ENCODE data around the gene CARMIL3.
"Not testable (repeated sequence)": the region's sequence is repeated elsewhere in the genome, so short reads cannot be mapped to it uniquely, and the experiment has no call there.

Gene CARMIL3

GRCh38 chr14:24024939-24025418 lies 26.8 kb upstream of the CARMIL3 start:
- not testable (repeated sequence) for DNase-seq (ENCODE audit: low read depth); H3K4me3 ChIP-seq (ENCODE audit: low read depth, low read length)

DNA sequence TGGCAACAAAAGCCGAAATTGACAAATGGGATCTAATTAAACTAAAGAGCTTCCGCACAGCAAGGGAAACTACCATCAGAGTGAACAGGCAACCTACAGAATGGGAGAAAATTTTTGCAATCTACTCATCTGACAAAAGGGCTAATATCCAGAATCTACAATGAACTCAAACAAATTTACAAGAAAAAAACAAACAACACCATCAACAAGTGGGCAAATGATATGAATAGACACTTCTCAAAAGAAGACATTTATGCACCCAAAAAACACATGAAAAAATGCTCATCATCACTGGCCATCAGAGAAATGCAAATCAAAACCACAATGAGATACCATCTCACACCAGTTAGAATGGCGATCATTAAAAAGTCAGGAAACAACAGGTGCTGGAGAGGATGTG lies 22.1 kb upstream of the CARMIL3 start:
- not testable (repeated sequence) for DNase-seq (ENCODE audit: low read depth); H3K4me3 ChIP-seq (ENCODE audit: low read depth, low read length)

GRCh38 chr14:24031331-24031730 lies 20.5 kb upstream of the CARMIL3 start:
- H3K4me3 ChIP-seq (ENCODE audit: low read depth, low read length); DNase-seq (ENCODE audit: low read depth): not testable (repeated sequence)

- no peak overlapping the region for H3K4me3 ChIP-seq (ENCODE audit: low read depth, low read length)
- peak; percentile 79 for DNase-seq (ENCODE audit: low read depth)
- TF ChIP-seq POLR2A (IDR thresholded peaks at IDR 0.05; ENCODE audit: extremely low read depth, insufficient read length): no peak
- TF ChIP-seq, protein P1, sequence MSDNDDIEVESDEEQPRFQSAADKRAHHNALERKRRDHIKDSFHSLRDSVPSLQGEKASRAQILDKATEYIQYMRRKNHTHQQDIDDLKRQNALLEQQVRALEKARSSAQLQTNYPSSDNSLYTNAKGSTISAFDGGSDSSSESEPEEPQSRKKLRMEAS (IDR thresholded peaks at IDR 0.05; ENCODE audit: low read depth, low read length): no peak
- TF ChIP-seq MYC (IDR thresholded peaks at IDR 0.05; ENCODE audit: low read depth, low read length): no peak
- TF ChIP-seq, protein P2, sequence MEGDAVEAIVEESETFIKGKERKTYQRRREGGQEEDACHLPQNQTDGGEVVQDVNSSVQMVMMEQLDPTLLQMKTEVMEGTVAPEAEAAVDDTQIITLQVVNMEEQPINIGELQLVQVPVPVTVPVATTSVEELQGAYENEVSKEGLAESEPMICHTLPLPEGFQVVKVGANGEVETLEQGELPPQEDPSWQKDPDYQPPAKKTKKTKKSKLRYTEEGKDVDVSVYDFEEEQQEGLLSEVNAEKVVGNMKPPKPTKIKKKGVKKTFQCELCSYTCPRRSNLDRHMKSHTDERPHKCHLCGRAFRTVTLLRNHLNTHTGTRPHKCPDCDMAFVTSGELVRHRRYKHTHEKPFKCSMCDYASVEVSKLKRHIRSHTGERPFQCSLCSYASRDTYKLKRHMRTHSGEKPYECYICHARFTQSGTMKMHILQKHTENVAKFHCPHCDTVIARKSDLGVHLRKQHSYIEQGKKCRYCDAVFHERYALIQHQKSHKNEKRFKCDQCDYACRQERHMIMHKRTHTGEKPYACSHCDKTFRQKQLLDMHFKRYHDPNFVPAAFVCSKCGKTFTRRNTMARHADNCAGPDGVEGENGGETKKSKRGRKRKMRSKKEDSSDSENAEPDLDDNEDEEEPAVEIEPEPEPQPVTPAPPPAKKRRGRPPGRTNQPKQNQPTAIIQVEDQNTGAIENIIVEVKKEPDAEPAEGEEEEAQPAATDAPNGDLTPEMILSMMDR (IDR thresholded peaks at IDR 0.05; ENCODE audit: low read depth, low read length): no peak
Observed at GRCh38 chr14:24032727-24033418, 18.9 kb upstream of the CARMIL3 start.

- not testable (repeated sequence) for DNase-seq (ENCODE audit: low read depth)
Observed at GRCh38 chr14:24035769-24036168, 16.0 kb upstream of the CARMIL3 start.

DNA sequence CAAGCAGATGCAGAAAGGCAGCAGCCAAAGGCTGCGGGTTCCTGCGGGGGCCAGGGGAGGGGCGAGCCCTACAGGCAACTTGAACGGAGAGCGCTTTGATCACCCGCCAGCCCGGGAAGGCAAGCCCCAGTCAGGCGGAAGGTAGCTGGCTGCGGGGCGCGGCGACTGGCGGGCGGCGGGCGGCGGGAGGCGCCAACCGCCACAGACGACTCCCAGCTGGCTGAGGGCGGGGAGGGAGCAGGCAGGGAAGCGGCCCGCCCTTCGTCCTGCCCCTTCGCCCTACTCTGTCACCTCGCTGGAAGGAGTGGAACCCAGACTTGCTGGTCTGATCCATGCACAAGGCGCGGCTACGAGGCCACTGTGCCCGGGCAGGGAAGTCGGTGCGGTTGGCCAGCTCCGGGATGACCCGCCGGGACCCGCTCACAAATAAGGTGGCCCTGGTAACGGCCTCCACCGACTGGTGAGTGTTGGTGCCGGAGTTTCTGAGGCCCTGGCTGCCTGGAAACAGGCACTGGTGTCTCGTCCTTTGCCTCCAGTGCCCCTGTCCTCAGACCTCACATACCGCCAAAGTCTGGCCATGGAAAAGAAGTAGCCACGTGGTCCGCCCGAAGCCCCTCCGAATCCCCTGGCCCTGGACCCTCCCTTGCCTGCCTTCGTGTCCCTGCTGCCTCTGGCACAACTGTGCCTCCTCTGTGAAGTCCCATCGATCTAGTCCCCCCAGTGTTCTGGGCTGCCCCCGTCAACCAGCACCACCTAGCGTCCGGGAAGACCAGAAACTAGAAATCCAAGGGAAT lies 15.4 kb upstream of the CARMIL3 start:
- H3K4me3 ChIP-seq (ENCODE audit: low read depth, low read length): peak overlapping the region; percentile 61
- DNase-seq (ENCODE audit: low read depth): peak; percentile 84
- TF ChIP-seq, protein P1 (IDR thresholded peaks at IDR 0.05; ENCODE audit: low read depth, low read length): no peak
- TF ChIP-seq POLR2A (IDR thresholded peaks at IDR 0.05; ENCODE audit: extremely low read depth, insufficient read length) (peak; percentile 54), MYC (IDR thresholded peaks at IDR 0.05; ENCODE audit: low read depth, low read length) (no peak)
- TF ChIP-seq, protein P2 (IDR thresholded peaks at IDR 0.05; ENCODE audit: low read depth, low read length): peak; percentile 80

More at GRCh38 chr14:24035769-24036168, 16.0 kb upstream of the CARMIL3 start:
- not testable (repeated sequence) for H3K4me3 ChIP-seq (ENCODE audit: low read depth, low read length)

GRCh38 chr14:24036963-24037657 lies 14.7 kb upstream of the CARMIL3 start:
- H3K4me3 ChIP-seq (ENCODE audit: low read depth, low read length): not testable (repeated sequence)

DNA sequence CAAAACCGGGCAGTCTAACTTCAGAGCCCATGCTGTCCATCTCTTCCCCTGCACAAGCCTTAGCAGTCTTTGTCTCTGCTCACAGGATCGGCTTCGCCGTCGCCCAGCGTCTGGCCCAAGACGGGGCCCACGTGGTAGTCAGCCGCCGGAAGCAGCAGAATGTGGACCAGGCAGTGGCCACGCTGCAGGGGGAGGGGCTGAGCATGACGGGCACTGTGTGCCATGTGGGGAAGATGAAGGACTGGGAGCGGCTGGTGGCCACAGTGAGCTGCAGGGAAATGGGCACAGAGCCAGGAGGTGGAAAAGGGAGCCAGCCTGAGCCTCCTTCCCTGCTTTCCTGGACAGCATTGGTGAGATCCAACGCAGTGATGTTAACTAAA lies 14.2 kb upstream of the CARMIL3 start:
- TF ChIP-seq, protein P1 (IDR thresholded peaks at IDR 0.05; ENCODE audit: low read depth, low read length): no peak
- TF ChIP-seq MYC (IDR thresholded peaks at IDR 0.05; ENCODE audit: low read depth, low read length) (no peak), POLR2A (IDR thresholded peaks at IDR 0.05; ENCODE audit: extremely low read depth, insufficient read length) (no peak)
- TF ChIP-seq, protein P2 (IDR thresholded peaks at IDR 0.05; ENCODE audit: low read depth, low read length): no peak
- H3K4me3 ChIP-seq (ENCODE audit: low read depth, low read length): no peak overlapping the region
- DNase-seq (ENCODE audit: low read depth): no peak

More at GRCh38 chr14:24036963-24037657, 14.7 kb upstream of the CARMIL3 start:
- DNase-seq (ENCODE audit: low read depth): not testable (repeated sequence)

All from NB4 (cell line).